Heart right ventricle (tissue), 16 donors: Measurements from ENCODE around the gene ZMYM5. TPM values are rescaled to one million over a fixed set of nuclear protein-coding genes. Genes with fewer than 3 reads are reported as not detected.
A peak's percentile ranks its signal among the peaks of the same experiment; 100 is the strongest.
"Not testable (repeated sequence)": the region's sequence is repeated elsewhere in the genome, so short reads cannot be mapped to it uniquely, and the experiment has no call there.

ENCODE experiments used
- ATAC-seq, 8 donors: fragments of 200-7000 bp; cut with Tn5 transposase; one replicate each; pipeline ENCODE4 v1.9.1; 2020; ENCODE audit warnings: mild to moderate bottlenecking in 8 of 8, moderate library complexity in 8 of 8, moderate number of reproducible peaks in 1 of 8
- DNase-seq, 2 donors: peaks; one replicate each; pipeline ENCODE4 v3.0.0-alpha.2; 2020
- H3K27ac ChIP-seq, 10 donors: fragments of 200-600 bp; sonication (generic) in 2 of 10; one replicate each; pipeline versions ENCODE4 v1.5.0 to v1.8.0; 2020 to 2022; ENCODE audit warnings: mild to moderate bottlenecking in 3 of 10
- H3K27me3 ChIP-seq, 7 donors: fragments of 200-600 bp; one replicate each; pipeline ENCODE4 v1.8.0; 2021 to 2022; ENCODE audit warnings: mild to moderate bottlenecking in 2 of 7
- H3K36me3 ChIP-seq, 9 donors: fragments of 200-600 bp; sonication (generic) in 1 of 9; one replicate each; pipeline versions ENCODE4 v1.5.0 to v1.8.0; 2020 to 2022; ENCODE audit warnings: mild to moderate bottlenecking in 2 of 9
- H3K4me1 ChIP-seq, 9 donors: fragments of 200-600 bp; sonication (generic) in 1 of 9; one replicate each; pipeline versions ENCODE4 v1.5.0 to v1.8.0; 2020 to 2022; ENCODE audit warnings: mild to moderate bottlenecking in 4 of 9
- H3K4me3 ChIP-seq, 10 donors: fragments of 200-600 bp; sonication (generic) in 2 of 10; one replicate each; pipeline versions ENCODE4 v1.5.0 to v1.8.0; 2020 to 2022; ENCODE audit warnings: mild to moderate bottlenecking in 7 of 10, moderate library complexity in 2 of 10
- H3K9me3 ChIP-seq, 11 donors: fragments of 200-600 bp in 10 of 11; sonication (generic) in 2 of 11; one replicate each; pipeline versions ENCODE4 v1.5.0 to v1.8.0; 2013 to 2022; ENCODE audit warnings: mild to moderate bottlenecking in 2 of 11, control low read depth in 1 of 11, moderate library complexity in 1 of 11
- WGBS, 2 donors: extraction: QIAGEN DNeasy Blood & Tissue Kit; methylation state at CpG; one replicate each; pipeline ENCODE4 v1.1.7; 2013; ENCODE audit warnings: inconsistent platforms in 1 of 2; 5-methylcytosine and 5-hydroxymethylcytosine counted together
- intact Hi-C, 10 donors: fragments of 100-400 bp; cut with DNase I; formaldehyde crosslinking; loops; one replicate each; pipeline versions ENCODE4 v1.11.1 to v1.14.2; 2022
- polyA plus RNA-seq, 2 donors: library from polyadenylated mRNA; stranded (reverse); fragments of 200-250 nt; gene quantifications; one replicate each; pipeline ENCODE4 v1.2.3, GENCODE V29; 2013
- total RNA-seq, 10 donors: library from RNA; stranded (reverse); fragmentation: NEBNext Ultra II Directional in 3 of 10; extraction: Animal tissue kit (Norgen Biotek cat#: 25700) in 3 of 10; gene quantifications; one replicate each; pipeline versions ENCODE4 v1.2.1 to v1.2.4, GENCODE V29; 2021 to 2023
- TF ChIP-seq, protein P1 (sequence below), 9 donors: fragments of 200-600 bp; sonication (generic) in 2 of 9; IDR thresholded peaks; one replicate each; pipeline versions ENCODE4 v1.5.0 to v1.8.0; 2021 to 2022; ENCODE audit warnings: antibody characterized with exemption in 9 of 9, mild to moderate bottlenecking in 5 of 9, moderate library complexity in 1 of 9
- donor health status: Arrhythmogenic right ventricular cardiomyopathy.
- donor health status: ischemic (EF 13 %, LVEDD 7.1; RV severe dilation, severe dysfunction).
- donor health status: healthy with polysubstance abuse.
- donor health status: DM: no; HTN: yes; CAD: no.
- donor health status: DM: no; HTN: no; CAD: no.
- donor health status: ischemic (EF 25% LVEDD 6.9; RV normal size, moderate dysfunction).
- donor health status: ischemic (EF 25% LVEDD 5.7; RV mildly dilated, moderate dysfunction).
- donor health status: healthy.
- donor health status: DM: yes; HTN: yes; CAD: no.
- donor health status: Ischemic cardiomyopathy.
- donor health status: ischemic (EF 35%, LVEDD 5.7; RV mildly dilated, moderate dysfunction).
- donor health status: nonischemic (EF 11% LVEDD 7.7; RV severe dilation, severe dysfunction).
- donor health status: DM: yes; HTN: yes; CAD: no.
- donor health status: PGD.
- donor health status: ischemic (EF 29% LVEDD 5.4; RV normal size, mild dysfunction).
- donor health status: nonischemic (EF 23%, LVEDD 6.1; RV moderate dilation, normal function).

Gene ZMYM5
- total and polyA plus RNA-seq, 12 donors = 4.2 to 9.3 (median 7.7) TPM

DNA sequence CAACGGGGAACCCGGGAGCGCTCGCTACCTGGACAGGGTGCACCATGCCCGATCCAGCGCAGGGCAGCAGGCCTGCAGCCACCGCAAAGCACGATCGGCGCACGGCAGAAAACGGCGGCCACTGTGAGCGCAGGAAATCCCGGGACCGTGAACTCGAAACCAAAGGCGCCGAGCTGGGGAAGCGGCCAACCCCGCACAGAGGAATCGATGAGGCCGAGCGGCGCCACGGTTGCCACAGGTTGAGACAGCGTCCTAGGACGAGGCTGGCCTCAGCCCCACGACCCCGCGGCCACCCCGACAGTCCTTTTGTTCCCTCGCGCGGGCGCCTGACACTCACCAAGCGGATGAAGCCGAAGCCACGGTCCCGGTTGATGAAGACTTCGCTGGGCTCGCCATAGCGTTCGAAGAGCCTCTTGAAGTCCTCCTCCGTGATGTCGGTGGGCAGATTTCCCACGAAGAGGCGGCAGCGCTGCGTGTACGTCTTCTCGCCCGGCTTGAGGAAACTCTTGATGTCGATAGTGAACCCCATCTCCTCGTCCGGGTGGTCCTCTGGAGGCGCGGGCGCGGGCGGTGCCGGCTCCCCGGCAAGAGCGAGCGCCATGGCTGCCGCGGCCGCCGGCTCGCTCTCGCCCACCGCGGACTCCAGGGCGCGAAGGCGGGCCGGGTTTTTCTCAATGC, 81.3 kb downstream of the ZMYM5 start:
- peak overlapping the region; percentile 89 to 100 (median 95) for H3K4me3 ChIP-seq
- TF ChIP-seq, protein P1, sequence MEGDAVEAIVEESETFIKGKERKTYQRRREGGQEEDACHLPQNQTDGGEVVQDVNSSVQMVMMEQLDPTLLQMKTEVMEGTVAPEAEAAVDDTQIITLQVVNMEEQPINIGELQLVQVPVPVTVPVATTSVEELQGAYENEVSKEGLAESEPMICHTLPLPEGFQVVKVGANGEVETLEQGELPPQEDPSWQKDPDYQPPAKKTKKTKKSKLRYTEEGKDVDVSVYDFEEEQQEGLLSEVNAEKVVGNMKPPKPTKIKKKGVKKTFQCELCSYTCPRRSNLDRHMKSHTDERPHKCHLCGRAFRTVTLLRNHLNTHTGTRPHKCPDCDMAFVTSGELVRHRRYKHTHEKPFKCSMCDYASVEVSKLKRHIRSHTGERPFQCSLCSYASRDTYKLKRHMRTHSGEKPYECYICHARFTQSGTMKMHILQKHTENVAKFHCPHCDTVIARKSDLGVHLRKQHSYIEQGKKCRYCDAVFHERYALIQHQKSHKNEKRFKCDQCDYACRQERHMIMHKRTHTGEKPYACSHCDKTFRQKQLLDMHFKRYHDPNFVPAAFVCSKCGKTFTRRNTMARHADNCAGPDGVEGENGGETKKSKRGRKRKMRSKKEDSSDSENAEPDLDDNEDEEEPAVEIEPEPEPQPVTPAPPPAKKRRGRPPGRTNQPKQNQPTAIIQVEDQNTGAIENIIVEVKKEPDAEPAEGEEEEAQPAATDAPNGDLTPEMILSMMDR (IDR thresholded peaks at IDR 0.05) = no peak
- 0% methylated on average over 77 of the region's 77 CpGs for WGBS, 2 donors
- intact Hi-C loops = loop anchor here in 8 of 10 donors (2.0 to 10.0 kb wide), 6 partner anchors 80 to 180 kb away; partner anchors contain the start of genes ZMYM5 (in 8 of the 8) and MPHOSPH8 (in 4 of the 8)
- no peaks in the 10 kb centered on the region for H3K9me3 ChIP-seq
- peaks cover 0 to 14% (median 10%) of the 10 kb centered on the region in 9 donors for H3K4me1 ChIP-seq
- peak overlapping the region; percentile 77 to 98 (median 96) for H3K27ac ChIP-seq
- DNase-seq (peak; percentile 49 to 60), ATAC-seq (peak; percentile 67 to 79 (median 74))
- H3K36me3 ChIP-seq = peaks cover 0 to 4% (median 0%) of the 10 kb centered on the region in 9 donors
- no peaks in the 10 kb centered on the region for H3K27me3 ChIP-seq

DNA sequence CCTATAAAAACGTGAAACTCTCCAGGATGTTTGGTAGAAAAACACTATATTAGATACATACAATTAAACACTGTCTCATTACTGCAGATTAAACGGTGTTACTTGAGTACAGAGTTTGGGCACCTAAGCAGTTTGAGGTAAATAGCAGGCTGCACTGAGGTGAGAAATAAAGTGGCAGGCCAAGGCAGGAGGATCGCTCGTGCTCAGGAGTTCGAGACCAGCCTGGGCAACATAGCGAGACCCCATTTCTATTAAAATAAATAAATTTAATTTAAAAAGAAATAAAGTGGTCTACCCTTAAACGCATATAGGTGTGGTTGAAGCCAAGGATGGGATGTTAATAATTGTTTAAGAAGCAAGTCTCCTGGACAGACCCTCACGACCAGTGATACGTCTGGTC, 81.9 kb downstream of the ZMYM5 start:
- Histone ChIP-seq H3K4me1 (peaks cover 0 to 14% (median 10%) of the 10 kb centered on the region in 9 donors), H3K27me3 (no peaks in the 10 kb centered on the region), H3K9me3 (no peaks in the 10 kb centered on the region), H3K27ac (peak overlapping the region in 8 of 10 donors; percentile 91 to 98 (median 96)), H3K36me3 (peaks cover 0 to 4% (median 0%) of the 10 kb centered on the region in 9 donors), H3K4me3 (peak overlapping the region; percentile 89 to 100 (median 95))
- DNase-seq (no peak), ATAC-seq (no peak)
- 16 to 21% methylated on average over 9 of the region's 9 CpGs for WGBS, 2 donors
- intact Hi-C loops = loop anchor here in 8 of 10 donors (5.0 to 10.0 kb wide), 5 partner anchors 81 to 181 kb away; partner anchors contain the start of genes ZMYM5 (in 6 of the 8) and MPHOSPH8 (in 4 of the 8)
- TF ChIP-seq, protein P1 (IDR thresholded peaks at IDR 0.05) = no peak

DNA sequence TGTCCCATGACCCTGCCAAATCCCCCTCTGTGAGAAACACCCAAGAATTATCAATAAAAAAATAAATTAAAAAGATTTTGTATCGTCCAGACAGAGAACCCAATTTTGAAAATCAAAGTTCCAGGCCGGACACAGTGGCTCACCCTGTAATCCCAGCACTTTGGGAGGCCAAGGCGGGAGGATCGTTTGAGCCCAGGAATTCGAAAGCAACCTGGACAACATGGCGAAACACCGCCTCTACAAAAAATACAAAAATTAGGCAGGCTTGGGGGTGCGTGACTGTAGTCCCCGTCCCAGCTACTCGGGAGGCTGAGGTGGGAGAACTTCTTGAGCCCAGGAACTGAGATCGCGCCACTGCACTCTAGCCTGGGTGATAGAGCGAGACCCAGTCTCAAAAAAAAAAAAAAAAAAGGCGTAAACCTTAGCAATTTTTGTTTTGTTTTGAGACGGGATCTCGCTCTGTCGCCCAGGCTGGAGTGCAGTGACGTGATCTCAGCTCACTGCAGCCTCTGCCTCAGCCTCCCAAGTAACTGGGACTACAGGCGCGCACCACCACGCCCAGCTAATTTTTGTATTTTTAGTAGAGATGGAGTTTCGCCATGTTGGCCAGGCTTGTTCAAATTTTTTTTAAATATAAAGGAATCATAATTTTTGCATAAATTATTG, 82.6 kb downstream of the ZMYM5 start:
- intact Hi-C loops = loop anchor here in 8 of 10 donors (5.0 to 10.0 kb wide), 5 partner anchors 81 to 181 kb away; partner anchors contain the start of genes ZMYM5 (in 6 of the 8) and MPHOSPH8 (in 4 of the 8)
- peak overlapping the region in 1 of 10 donors; percentile 92 for H3K27ac ChIP-seq

More for the DNA sequence above, 82.6 kb downstream of the ZMYM5 start:
- not testable (repeated sequence) for DNase-seq, H3K9me3 ChIP-seq, ATAC-seq, H3K36me3 ChIP-seq, H3K27me3 ChIP-seq
- WGBS, 2 donors = 91 to 94% methylated on average over 22 of the region's 22 CpGs
- peaks cover 0 to 15% (median 10%) of the 10 kb centered on the region in 9 donors for H3K4me1 ChIP-seq
- H3K4me3 ChIP-seq = peak overlapping the region; percentile 89 to 100 (median 95)

Other genes starting within 250 kb of the ZMYM5 start
- 10 to 100 TPM; 20.4 to 35.4 (median 31.0) TPM for gene MPHOSPH8, start 230.0 kb downstream of the ZMYM5 start, total RNA-seq
- 10 to 100 TPM; 13.3 to 50.5 TPM for gene MPHOSPH8, start 230.0 kb downstream of the ZMYM5 start, polyA plus RNA-seq
- gene PSPC1, start 80.7 kb downstream of the ZMYM5 start, total RNA-seq = 10 to 100 TPM; 22.5 to 34.0 (median 26.3) TPM
- gene PSPC1, start 80.7 kb downstream of the ZMYM5 start, polyA plus RNA-seq = 10 to 100 TPM; 20.7 to 23.6 TPM
- gene ZMYM2, start 95.1 kb upstream of the ZMYM5 start, total RNA-seq = 10 to 100 TPM; 37.0 to 68.5 (median 51.5) TPM
- 10 to 100 TPM in 1 of 2 donors, 1 to 10 TPM in 1; 9.2 to 22.5 TPM for gene ZMYM2, start 95.1 kb upstream of the ZMYM5 start, polyA plus RNA-seq